Activated T-cell treated with anti-CD3 and anti-CD28 coated beads, Interleukin-2, amount 50 U/mL, for 72 hours (primary cell): ENCODE data around the gene NIP7. TPM values are rescaled to one million over a fixed set of nuclear protein-coding genes. Genes with fewer than 3 reads are reported as not detected.

Experiments used
- ATAC-seq, 2 donors: fragments of 150-1000 bp; cut with Tn5 transposase; replicated peaks in 1 of 2; 2 replicates each; pipeline ENCODE4 v1.10.0; 2021; ENCODE audit warnings: moderate library complexity in 2 of 2, mild to moderate bottlenecking in 1 of 2
- DNase-seq, 2 donors: peaks; one replicate each; pipeline ENCODE4 v3.0.0; 2021 to 2022; ENCODE audit warnings: mixed read lengths in 1 of 2
- H3K27ac Mint-ChIP-seq: one replicate; pipeline ENCODE4 v1.8.0; 2022; ENCODE audit warnings: mild to moderate bottlenecking, moderate library complexity, mixed read lengths
- H3K27me3 Mint-ChIP-seq: one replicate; pipeline ENCODE4 v1.8.0; 2022; ENCODE audit warnings: low read depth, mixed read lengths
- H3K36me3 Mint-ChIP-seq, 2 donors: one replicate each; pipeline ENCODE4 v1.8.0; 2022; ENCODE audit warnings: mixed read lengths in 2 of 2, mild to moderate bottlenecking in 1 of 2; ENCODE audit not compliant: insufficient read depth in 2 of 2
- H3K4me1 Mint-ChIP-seq: one replicate; pipeline ENCODE4 v1.8.0; 2022; ENCODE audit warnings: low read depth, mixed read lengths
- H3K4me3 Mint-ChIP-seq, 2 donors: one replicate each; pipeline ENCODE4 v1.8.0; 2022; ENCODE audit warnings: mild to moderate bottlenecking in 2 of 2, mixed read lengths in 2 of 2, moderate library complexity in 2 of 2
- H3K9me3 Mint-ChIP-seq, 2 donors: one replicate each; pipeline ENCODE4 v1.8.0; 2022; ENCODE audit warnings: mixed read lengths in 2 of 2
- total RNA-seq, 2 donors: library from RNA; stranded (reverse); gene quantifications; one replicate each; pipeline ENCODE4 v1.2.3, GENCODE V29; 2022

Gene NIP7
- total RNA-seq, 2 donors from 2014 or later = 30.8 to 32.2 TPM

DNA sequence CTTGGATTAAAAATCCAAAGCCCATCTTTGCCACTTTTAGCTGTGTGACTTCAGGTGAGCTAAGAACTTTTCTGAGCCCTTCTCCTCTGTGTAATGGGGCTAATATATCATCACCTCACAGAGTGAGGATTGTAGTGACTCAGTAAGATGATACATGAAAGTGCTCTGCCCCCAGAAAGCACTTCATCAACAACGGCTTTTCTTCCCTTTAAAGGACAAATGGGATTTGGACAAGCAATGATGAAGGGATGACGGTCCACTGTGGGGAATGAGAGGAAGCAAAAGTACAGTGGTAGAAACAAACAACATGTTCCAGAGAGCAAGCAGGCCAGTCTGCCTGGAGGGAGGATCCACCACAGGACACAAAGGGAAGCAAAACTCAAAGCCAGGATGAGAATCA lies 26.3 kb downstream of the NIP7 start:
- Mint-ChIP-seq H3K4me1 (peaks cover 13% of the 10 kb centered on the region), H3K36me3 (peaks cover 21 to 32% of the 10 kb centered on the region in 2 donors), H3K27me3 (no peaks in the 10 kb centered on the region), H3K4me3 (peak overlapping the region in 1 of 2 donors; percentile 4), H3K9me3 (no peaks in the 10 kb centered on the region), H3K27ac (peak overlapping the region; percentile 84)
- peak in 1 of 2 donors; percentile 8 for ATAC-seq
- no peak for DNase-seq

DNA sequence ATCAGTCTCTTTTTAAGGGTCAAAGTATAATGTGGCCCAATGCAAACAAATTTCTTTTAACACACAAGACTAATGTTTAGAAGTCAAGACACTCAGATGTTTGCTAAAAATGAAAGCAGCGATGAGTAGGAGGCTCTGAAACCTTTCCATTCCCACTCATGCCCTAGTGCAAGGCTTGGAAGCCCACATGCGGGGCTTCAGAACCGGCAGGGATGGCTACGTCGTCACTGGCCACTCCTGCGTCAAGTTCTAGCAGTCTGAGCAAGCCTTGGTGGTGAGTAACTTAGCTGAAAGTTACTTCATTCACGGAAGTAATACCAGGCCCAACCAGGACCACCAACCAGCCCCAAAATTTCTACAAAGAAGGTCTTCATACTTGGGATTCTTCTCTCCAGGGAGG lies 26.9 kb downstream of the NIP7 start:
- peaks cover 20 to 28% of the 10 kb centered on the region in 2 donors for H3K36me3 Mint-ChIP-seq
- no peaks in the 10 kb centered on the region for H3K27me3 Mint-ChIP-seq
- peak; percentile 7 to 25 for DNase-seq
- peaks cover 13% of the 10 kb centered on the region for H3K4me1 Mint-ChIP-seq
- H3K9me3 Mint-ChIP-seq = no peaks in the 10 kb centered on the region
- H3K4me3 Mint-ChIP-seq = no peak overlapping the region
- peak overlapping the region; percentile 84 for H3K27ac Mint-ChIP-seq
- ATAC-seq = peak; percentile 52 to 94

DNA sequence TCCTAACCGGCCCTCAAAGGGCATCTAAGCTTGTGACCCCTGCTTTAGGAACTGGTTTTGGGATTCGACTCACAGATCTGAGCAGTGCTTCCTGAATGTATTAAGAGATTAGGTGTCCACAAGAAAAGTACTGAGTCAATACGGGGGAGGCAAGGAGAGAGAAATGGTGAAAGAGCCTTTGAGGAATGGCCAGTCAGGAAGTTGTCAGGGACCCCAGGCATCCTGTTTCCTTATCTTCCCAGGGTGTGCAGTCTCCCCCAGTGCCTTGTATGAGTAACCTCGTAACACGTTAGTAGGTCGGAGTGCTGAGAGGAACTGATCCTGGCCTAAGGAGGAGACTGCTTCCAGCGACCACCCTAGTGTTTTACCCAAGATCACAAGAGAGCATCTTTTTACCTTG lies 28.4 kb downstream of the NIP7 start:
- H3K27ac Mint-ChIP-seq = no peak overlapping the region
- ATAC-seq = no peak
- DNase-seq = no peak

DNA sequence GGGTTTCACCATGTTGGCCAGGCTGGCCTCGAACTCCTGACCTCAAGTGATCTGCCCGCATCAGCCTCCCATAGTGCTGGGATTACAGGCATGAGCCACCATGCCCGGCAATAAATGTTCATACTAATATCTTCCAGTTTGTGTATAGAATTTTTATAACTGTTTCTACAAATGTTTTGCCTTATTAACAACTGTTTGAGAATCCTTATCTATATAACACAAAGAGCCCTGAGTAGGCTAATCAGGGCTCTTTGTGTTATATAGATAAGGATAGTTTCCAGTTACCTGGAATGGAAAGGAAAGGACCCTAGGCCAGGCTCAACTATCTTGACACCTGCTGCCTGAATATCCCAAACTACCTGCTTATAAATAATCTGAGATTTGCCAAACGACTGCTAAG lies 29.3 kb downstream of the NIP7 start:
- Mint-ChIP-seq H3K4me1 (peaks cover 13% of the 10 kb centered on the region), H3K27ac (no peak overlapping the region), H3K36me3 (peaks cover 18 to 29% of the 10 kb centered on the region in 2 donors), H3K4me3 (no peak overlapping the region), H3K9me3 (no peaks in the 10 kb centered on the region), H3K27me3 (no peaks in the 10 kb centered on the region)
- no peak for DNase-seq
- ATAC-seq = no peak

More for the DNA sequence above, 28.4 kb downstream of the NIP7 start:
- Mint-ChIP-seq H3K9me3 (no peaks in the 10 kb centered on the region), H3K36me3 (peaks cover 18 to 29% of the 10 kb centered on the region in 2 donors), H3K4me1 (peaks cover 13% of the 10 kb centered on the region), H3K27me3 (no peaks in the 10 kb centered on the region), H3K4me3 (no peak overlapping the region)

DNA sequence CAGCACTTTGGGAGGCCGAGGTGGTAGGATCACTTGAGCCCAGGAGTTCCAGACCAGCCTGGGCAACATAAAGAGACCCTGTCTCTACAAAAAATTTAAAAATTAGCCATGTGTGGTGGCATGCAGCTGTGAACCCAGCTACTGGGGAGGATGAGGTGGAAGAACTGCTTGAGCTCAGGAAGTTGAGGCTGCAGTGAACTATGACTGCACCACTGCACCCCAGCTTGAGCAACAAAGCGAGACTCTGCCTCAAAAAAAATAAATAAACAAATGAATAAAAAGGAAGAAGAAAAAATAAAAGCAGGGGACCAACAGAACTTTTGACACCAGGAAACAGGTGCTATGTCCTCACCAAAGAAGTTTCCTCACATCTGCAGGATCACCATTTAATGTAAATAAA lies 32.0 kb downstream of the NIP7 start:
- Mint-ChIP-seq H3K4me3 (no peak overlapping the region), H3K36me3 (peaks cover 13 to 27% of the 10 kb centered on the region in 2 donors), H3K9me3 (no peaks in the 10 kb centered on the region), H3K27me3 (no peaks in the 10 kb centered on the region), H3K27ac (peak overlapping the region; percentile 93), H3K4me1 (peaks cover 5% of the 10 kb centered on the region)
- ATAC-seq = no peak
- no peak for DNase-seq

DNA sequence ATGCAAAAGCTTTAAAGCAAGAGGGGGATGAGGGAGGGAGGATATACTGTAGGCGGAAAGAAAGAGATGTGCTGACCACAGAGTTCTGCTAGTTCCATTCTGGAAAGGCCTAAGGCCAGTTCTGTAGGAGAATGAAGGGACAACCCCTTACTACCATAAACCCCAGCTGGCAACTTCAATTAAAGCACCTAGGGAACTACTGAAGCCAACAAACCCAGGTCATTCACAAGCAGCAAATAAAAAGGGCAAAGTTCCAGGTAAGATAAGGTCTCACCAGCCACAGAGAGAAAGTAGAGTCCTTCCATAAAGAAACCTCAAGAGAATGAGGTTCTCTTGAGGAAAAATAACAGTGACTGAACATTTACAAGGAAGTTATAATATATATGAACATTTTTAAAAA lies 33.4 kb downstream of the NIP7 start:
- Mint-ChIP-seq H3K4me1 (no peaks in the 10 kb centered on the region), H3K36me3 (peaks cover 12 to 33% of the 10 kb centered on the region in 2 donors)

DNA sequence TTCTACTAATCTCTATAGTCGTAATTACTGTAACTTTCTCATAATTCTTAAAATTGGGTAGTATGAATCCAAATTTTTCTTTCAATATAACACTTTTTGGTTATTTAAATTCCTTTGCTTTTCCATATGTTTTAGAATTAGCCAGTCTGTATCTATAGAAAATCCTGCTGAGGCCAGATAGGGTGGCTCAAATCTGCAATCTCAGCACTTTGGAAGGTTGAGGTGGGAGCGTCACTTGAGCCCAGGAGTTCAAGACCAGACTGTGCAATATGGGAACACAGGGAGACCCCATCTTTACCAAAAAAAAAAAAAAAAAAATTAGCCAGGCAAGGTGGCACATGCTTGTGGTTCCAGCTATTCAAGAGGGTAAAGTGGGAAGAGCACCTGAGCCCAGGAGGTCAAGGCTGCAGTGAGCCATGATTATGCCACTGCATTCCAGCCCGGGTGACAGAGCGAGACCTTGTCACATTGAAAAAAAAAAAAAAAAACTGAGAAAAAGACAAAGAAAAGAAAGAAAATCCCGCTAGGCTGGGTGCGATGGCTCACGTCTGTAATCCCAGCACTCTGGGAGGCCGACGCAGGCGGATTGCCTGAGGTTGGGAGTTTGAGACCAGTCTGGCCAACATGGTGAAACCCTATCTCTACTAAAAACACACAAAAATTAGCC lies 37.0 kb downstream of the NIP7 start:
- Mint-ChIP-seq H3K9me3 (no peaks in the 10 kb centered on the region), H3K27ac (peak overlapping the region; percentile 46), H3K4me1 (peaks cover 2% of the 10 kb centered on the region), H3K4me3 (no peak overlapping the region), H3K27me3 (no peaks in the 10 kb centered on the region), H3K36me3 (peaks cover 3 to 31% of the 10 kb centered on the region in 2 donors)
- ATAC-seq (no peak), DNase-seq (no peak)

More for the DNA sequence above, 33.4 kb downstream of the NIP7 start:
- no peak for ATAC-seq
- Mint-ChIP-seq H3K27me3 (no peaks in the 10 kb centered on the region), H3K27ac (no peak overlapping the region), H3K4me3 (no peak overlapping the region), H3K9me3 (no peaks in the 10 kb centered on the region)
- no peak for DNase-seq

DNA sequence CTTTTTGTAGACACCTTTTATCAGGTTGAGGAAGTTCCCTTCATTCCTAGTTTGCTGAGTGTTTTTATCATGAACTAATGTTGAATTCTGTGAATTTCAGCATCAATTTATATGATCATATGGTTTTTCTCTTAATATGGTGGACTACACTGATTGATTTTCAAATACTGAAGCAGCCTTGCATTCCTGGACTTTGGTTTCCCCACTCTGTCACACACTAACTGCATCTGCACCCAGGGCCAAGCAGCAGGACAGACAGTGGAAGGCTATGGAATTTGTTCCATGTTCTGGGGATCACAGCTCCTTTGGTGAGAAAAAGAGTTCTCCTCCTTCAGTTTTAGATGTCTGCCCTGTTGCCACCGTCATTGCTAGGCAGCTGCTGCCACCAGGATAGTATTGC lies 38.5 kb downstream of the NIP7 start:
- DNase-seq (no peak), ATAC-seq (no peak)
- Mint-ChIP-seq H3K27ac (peak overlapping the region; percentile 93), H3K4me1 (peaks cover 18% of the 10 kb centered on the region), H3K9me3 (no peaks in the 10 kb centered on the region), H3K4me3 (no peak overlapping the region), H3K36me3 (peaks cover 3 to 38% of the 10 kb centered on the region in 2 donors), H3K27me3 (no peaks in the 10 kb centered on the region)

DNA sequence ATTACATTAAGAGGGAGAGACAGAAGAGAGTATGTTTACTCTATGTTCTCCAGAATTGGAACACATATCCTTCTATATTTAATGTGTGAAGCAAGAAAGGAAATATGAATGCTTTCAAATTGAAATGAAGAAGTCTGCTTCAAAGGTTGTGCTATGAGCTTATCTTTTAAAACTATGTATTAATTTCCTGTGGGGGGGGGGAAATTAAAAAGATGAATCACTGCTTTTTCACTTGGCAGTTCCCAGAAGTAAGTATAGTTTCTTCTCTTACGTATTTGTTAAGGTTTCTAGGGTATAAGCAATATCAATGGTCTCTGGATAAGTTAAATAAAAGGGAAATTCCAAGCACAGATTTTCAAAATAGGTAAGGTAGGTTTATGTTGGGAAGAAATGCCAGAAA lies 39.2 kb downstream of the NIP7 start:
- no peaks in the 10 kb centered on the region for H3K9me3 Mint-ChIP-seq
- peaks cover 5 to 43% of the 10 kb centered on the region in 2 donors for H3K36me3 Mint-ChIP-seq
- peak overlapping the region in 1 of 2 donors; percentile 60 for H3K4me3 Mint-ChIP-seq
- ATAC-seq (no peak), DNase-seq (no peak)
- peaks cover 25% of the 10 kb centered on the region for H3K4me1 Mint-ChIP-seq
- peak overlapping the region; percentile 93 for H3K27ac Mint-ChIP-seq
- H3K27me3 Mint-ChIP-seq = no peaks in the 10 kb centered on the region

DNA sequence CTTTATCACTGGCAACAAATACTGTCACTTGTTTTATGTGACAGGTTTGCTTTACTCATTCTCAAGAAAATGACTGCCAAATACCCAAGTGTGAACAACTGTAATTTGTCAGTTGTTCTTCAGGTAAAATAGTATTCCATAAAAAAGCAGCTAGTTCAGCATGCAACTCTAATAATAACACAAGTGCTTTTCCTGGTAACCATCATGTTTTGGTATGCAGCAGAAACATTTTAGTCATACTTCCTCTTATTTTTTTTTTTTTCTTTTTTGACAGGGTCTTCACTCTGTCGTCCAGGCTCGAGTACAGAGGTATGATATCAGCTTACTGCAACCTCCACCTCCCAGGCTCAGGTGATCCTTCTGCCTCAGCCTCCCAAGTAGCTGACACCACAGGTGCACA lies 41.7 kb downstream of the NIP7 start:
- no peaks in the 10 kb centered on the region for H3K27me3 Mint-ChIP-seq
- H3K9me3 Mint-ChIP-seq = no peaks in the 10 kb centered on the region
- H3K27ac Mint-ChIP-seq = peak overlapping the region; percentile 44
- no peak for DNase-seq
- H3K4me1 Mint-ChIP-seq = peaks cover 37% of the 10 kb centered on the region
- H3K4me3 Mint-ChIP-seq = no peak overlapping the region
- H3K36me3 Mint-ChIP-seq = peaks cover 11 to 53% of the 10 kb centered on the region in 2 donors
- ATAC-seq = no peak

DNA sequence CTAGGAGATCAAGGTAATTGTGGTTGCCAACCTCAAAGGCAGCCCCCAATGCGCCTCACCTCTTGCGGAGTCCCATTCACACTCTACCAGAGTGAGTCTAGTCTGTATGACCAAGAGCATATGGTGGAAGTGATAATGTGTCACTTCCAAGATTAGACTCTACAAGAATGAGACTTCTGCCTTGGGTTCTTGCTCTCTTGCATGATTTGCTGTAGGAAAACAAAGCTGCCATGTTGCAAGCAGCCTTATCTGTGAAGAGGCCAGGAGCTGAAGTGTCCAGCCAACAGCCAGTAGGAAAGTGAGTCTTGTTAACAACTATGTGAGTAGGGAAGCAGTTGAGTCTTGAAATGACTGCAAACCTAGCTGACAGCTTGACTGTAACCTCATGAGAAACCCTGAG lies 42.8 kb downstream of the NIP7 start:
- no peaks in the 10 kb centered on the region for H3K9me3 Mint-ChIP-seq
- peak overlapping the region in 1 of 2 donors; percentile 54 for H3K4me3 Mint-ChIP-seq
- DNase-seq (no peak), ATAC-seq (no peak)
- peak overlapping the region; percentile 44 for H3K27ac Mint-ChIP-seq
- H3K27me3 Mint-ChIP-seq = no peaks in the 10 kb centered on the region
- H3K4me1 Mint-ChIP-seq = peaks cover 39% of the 10 kb centered on the region
- peaks cover 11 to 48% of the 10 kb centered on the region in 2 donors for H3K36me3 Mint-ChIP-seq

DNA sequence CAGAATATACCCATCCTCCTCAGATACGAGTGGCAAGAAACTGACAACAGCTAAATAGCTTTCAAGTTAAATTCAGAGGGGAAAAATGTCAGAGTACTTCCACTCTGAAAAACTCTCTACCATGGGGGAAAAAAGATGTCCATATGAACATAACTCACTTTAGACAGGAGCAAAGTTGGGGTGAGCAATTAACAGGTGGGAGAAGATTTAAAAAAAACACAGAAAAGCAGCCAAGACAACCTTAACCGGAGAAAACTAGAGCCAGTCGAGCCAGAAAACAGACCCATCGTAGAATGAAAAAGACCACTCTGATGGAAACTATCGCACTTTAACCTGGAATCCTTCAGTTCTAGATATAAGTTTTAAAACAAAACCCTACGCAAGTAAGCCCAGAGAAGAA lies 45.4 kb downstream of the NIP7 start:
- Mint-ChIP-seq H3K9me3 (no peaks in the 10 kb centered on the region), H3K36me3 (peaks cover 8 to 34% of the 10 kb centered on the region in 2 donors), H3K4me3 (peak overlapping the region; percentile 95 to 99), H3K27me3 (no peaks in the 10 kb centered on the region), H3K27ac (peak overlapping the region; percentile 99), H3K4me1 (peaks cover 39% of the 10 kb centered on the region)
- ATAC-seq (no peak), DNase-seq (no peak)

DNA sequence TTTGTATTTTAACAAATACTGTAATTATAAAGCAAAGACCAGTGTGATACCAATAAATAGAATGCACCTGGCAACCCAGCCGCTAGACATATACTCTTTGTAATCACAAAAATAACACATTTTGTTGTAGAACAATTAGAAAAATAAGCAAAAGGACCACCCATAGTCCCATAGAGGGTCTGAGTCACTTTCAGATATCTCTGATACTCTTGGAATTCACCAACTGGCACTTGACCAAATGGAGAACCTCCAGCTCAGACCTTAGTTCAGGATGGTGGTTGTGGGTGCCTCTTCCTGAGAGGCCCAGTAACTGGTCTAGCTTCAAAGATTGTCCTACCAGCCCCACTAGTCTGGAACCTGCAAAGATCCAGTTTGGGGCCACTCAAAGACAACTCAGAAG lies 47.0 kb downstream of the NIP7 start:
- Mint-ChIP-seq H3K4me3 (peak overlapping the region; percentile 83 to 95), H3K4me1 (peaks cover 35% of the 10 kb centered on the region), H3K27me3 (no peaks in the 10 kb centered on the region), H3K27ac (peak overlapping the region; percentile 91), H3K9me3 (no peaks in the 10 kb centered on the region), H3K36me3 (peaks cover 8 to 27% of the 10 kb centered on the region in 2 donors)
- no peak for ATAC-seq
- no peak for DNase-seq
